Muscle of back (tissue), 13 donors: Measurements from ENCODE around the gene TP63. TPM values are rescaled to one million over a fixed set of nuclear protein-coding genes. Genes with fewer than 3 reads are reported as not detected.
"Not testable (repeated sequence)": the region's sequence is repeated elsewhere in the genome, so short reads cannot be mapped to it uniquely, and the experiment has no call there.

Source experiments
- DNase-seq, 3 donors: peaks; one replicate each; pipeline versions ENCODE4 v3.0.0 to v3.0.0-alpha.2; 2013
- long read RNA-seq, 9 donors: transcript quantifications; one replicate each; lab custom pipeline, GENCODE V29; 2026
- polyA plus RNA-seq, 10 donors: library from polyadenylated mRNA; unstranded; fragments of 120-200 nt; gene quantifications; one replicate each; pipeline ENCODE4 v1.2.1, GENCODE V29; 2013; ENCODE audit not compliant: insufficient read length in 10 of 10

Gene TP63
- polyA plus RNA-seq: 10 to 100 TPM in 9 of 10 donors, 1 to 10 TPM in 1; 7.2 to 43.6 (median 14.8) TPM
- long read RNA-seq, donor 1: 0 reads
- long read RNA-seq, donor 2: 0 reads
- long read RNA-seq, donor 3: 0 reads
- long read RNA-seq, donor 4, partial matches to known transcripts: 9 of 10 reads
- long read RNA-seq, donor 4, other reads (novel, unspliced or antisense): 0 of 10 reads
- long read RNA-seq, donor 5: 0 reads
- long read RNA-seq, donor 6: 0 reads
- long read RNA-seq, donor 7, partial matches to known transcripts: 0 of 1 reads
- long read RNA-seq, donor 7, other reads (novel, unspliced or antisense): 0 of 1 reads
- long read RNA-seq, donor 8, partial matches to known transcripts: 0 of 1 reads
- long read RNA-seq, donor 8, other reads (novel, unspliced or antisense): 0 of 1 reads
- long read RNA-seq, donor 9: 0 reads

DNA sequence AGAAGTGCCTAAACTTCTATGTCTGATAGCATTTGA, at the start of gene TP63:
Gene TP63, plus strand, starts transcription at position 17 of the 36 bp plus-strand sequence. CDS start 127 bp downstream, outside the sequence.
- DNase-seq: no peak

DNA sequence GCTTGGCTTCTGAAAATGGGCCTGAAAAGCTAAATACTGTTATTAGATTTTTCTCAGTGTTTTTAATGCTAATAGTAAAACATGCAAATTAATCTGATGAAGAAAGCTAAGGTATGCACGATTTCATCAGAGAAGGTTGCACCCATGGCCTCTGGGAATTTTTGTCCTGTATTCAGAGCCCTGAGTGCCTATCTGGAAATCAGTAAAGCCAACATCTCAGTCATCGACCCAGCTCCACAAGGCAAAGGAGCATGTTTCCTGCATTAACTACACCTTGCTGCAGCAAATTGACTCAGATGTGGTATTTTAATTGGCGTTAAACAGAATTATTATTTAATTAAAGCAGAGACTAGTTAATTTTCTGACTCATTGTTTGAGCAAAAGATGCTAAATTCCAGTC, 49.0 kb upstream of the TP63 start:
- no peak for DNase-seq

DNA sequence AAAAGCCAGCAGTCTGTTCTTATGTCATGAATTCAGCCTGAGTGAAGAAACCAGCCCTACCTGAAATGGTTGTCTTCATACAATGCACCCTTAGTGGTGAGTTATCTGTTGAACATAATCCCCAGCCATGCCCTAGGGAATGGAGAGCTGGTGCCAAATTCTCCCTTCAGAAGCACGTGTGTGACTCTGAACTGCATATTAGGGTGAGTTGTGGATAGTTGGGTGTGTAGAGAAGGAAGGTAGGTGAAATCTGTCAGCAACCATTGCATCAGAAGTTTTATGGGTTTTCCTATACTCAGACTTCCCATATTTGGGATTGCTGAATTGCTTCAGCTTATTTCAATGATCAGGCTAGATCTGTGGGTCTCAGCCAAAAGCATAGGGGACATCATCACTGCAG, 46.5 kb upstream of the TP63 start:
- DNase-seq: no peak

DNA sequence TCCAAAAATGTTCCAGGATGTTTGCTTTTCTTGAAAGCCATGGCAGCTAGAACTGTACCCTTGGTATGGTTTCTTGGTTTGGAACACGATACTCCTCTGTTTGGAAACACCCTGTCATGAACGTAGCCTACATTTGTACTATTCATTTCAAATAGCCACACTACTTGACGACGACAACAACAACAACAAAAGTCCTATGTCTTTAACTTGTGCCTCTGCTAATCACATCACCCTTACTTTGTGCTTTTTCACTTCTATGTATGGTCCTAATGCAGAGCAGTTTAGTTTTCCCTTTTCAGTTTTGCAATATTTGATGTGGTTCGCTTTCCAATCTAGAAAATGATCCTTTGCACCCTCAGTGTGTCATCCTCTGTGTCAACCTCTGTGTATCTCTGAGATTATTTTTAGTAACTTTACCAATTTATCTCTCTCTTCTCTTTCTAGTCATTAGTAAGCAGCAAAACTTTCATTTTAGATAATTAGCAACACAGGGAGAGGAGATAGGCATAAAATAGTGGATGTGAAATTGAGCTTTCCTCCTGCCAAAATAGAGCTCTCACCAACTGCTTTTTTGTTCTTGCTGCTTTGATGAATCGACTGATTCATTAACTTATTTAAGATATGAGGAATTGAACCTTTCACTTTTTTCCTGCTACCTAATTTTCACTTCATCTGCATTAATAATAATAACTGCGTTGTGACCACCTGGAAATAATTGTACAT, 44.1 kb upstream of the TP63 start:
- no peak for DNase-seq

DNA sequence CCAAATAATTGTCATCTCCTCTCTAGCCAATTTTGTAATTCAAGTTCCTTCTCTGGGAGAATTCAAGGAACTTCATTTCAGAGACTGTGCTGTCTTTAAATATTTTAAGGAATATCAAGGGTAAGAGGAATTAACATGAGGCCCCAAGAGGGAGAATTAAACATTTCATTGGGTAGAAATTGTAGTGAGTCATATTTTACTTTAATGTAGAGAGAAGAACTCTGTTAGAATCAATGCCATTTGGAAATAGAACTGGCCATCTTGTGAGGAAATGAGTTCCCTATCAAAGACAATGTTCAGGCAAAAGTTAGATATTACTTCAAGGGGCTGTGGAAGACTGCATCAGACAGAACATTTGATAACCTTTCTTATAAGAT, 43.5 kb upstream of the TP63 start:
- no peak for DNase-seq

DNA sequence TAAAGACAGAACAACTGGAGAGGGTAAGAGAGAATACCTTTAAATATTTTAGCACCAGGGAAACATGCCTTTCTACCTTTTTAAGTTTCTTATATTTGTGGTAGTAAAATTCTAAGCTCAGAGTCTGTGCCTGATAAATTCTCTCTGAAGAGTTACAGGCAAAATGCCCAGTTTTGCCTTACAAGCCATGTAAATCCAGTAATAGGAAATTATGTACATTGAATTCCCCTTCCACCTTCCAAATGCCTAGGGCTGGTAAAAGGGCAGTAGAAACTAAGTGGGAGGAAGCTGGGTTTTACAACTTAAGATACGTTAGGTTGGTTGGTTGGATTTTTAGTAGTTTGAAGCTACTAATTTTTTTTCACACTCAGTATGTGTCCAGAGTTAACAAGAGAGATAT, 43.1 kb upstream of the TP63 start:
- DNase-seq: peak in 1 of 3 donors; percentile 12

DNA sequence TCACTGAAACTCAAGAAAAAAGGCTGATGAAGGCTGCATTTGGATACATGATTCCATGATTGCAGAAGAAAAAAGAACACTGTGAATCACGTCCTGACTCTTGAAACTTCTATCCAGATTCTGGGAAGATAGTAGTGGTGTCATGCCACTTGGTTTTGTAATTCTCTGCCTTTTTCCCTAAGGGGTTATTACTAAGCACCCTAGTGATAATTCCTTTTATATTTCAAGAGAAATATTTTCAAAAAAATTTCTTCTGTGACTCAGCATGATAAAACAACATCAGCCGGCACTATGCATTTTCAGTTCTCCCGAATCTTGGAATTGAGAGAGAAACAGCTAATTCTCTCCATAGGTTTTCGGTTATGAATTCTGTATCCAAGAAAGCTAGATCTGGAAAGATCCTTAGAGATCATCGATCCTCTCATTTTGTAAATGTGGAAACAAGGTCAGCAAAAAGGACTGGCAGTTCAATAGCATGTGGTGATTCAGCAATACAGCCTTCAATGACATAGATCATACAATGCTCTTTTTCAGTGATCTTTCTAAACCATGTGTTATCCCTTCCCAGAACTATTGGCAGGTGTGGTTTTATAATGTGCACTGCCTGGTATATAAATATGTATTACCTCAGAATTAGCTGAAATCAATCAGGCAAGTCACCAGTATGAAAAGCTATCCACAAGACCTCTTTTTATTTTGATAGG, 42.6 kb upstream of the TP63 start:
- DNase-seq: peak in 1 of 3 donors; percentile 83

DNA sequence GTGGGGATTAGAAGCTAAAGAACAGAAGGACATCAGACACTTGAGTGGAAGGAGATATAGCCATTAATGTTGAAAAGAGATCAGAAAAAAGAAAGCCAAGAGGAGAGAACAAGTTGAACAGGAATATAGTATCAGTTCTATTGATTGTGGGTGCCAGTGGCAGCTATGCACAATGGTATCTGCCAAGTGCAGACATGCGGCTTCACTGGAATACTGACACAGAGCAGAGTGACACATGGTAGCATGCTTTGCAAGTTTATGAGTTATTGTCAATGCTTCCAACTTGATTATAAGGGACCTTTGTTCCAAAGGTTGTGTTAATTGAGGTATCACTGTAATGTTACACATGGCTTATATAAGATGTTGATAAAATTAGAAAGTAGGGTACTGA, 42.0 kb upstream of the TP63 start:
- DNase-seq: no peak

DNA sequence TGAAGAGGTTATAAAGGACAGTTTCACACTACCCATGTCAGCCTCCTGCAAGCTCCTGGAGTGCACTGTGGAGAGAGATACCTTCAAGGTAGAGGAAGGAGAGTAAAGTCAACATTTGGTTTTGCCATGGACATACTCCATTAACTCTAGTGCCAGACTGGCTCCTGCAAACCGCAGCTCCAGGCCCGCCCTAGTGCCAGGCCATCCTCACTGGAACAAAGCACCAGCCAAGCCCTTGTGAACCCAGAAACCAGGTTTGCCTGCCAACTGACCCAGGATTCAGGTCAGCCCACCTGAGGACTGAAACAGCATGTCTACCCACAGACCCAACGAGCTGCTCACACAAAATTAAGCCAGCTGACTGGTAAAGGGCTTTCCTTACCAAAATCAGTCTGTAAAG, 41.0 kb upstream of the TP63 start:
- DNase-seq: no peak

DNA sequence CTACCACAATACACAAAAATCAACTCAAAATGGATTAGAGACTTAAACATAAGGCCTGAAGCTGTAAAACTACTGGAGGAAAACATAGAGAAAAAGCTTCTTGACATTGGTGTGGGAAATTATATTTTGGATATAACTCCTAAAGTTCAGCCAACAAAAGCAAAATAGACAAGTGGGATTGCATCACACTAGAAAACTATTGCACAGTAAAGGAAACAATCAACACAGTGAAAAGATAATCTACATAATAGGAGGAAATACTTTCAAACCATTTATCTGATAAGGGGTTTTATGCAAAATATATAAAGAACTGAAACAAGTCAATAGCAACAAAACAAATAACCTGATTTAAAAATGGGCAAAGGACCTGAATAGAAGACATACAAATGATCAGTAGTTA, 37.6 kb upstream of the TP63 start:
- no peak for DNase-seq

DNA sequence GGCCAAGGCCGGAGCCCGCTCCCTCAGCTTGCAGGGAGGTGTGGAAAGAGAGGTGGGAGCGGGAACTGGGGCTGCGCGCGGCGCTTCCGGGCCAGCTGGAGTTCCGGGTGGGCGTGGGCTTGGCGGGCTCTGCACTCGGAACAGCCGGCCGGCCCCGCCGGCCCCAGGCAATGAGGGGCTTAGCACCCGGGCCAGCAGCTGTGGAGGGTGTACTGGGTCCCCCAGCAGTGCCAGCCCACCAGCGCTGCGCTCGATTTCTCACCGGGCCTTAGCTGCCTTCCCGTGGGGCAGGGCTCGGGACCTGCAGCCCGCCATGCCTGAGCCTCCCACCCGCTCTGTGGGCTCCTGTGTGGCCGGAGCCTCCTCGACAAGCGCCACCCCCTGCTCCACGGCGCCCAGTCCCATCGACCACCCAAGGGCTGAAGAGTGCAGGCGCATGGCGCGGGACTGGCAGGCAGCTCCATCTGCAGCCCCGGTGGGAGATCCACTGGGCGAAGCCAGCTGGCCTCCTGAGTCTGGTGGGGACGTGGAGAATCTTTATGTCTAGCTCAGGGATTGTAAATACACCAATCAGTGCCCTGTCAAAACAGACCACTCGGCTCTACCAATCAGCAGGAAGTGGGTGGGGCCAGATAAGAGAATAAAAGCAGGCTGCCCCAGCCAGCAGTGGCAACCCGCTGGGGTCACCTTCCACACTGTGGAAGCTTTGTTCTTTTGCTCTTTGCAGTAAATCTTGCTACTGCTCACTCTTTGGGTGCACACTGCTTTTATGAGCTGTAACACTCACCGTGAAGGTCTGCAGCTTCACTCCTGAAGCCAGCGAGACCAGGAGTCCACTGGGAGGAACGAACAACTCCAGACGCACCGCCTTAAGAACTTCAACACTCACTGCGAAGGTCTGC, 34.9 kb upstream of the TP63 start:
- not testable (repeated sequence) for DNase-seq

DNA sequence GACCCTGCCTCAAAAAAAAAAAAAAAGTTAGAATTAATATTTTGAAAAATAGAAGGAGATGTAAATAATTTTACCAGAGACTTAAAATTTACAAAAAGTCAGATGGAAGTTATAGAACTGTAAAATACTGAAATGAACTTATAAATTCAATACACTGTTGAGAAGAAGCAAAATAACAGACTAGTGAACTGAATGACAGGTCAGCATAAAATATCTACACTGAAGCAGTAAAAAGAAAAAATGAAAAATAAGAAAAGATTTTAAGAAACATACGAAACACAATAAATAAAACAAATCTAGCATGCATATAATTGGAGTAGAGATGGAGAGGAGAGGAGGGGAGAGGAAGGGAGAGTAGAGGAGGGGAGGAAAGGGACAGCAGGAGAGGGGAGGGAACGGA, 33.3 kb upstream of the TP63 start:
- DNase-seq: no peak

DNA sequence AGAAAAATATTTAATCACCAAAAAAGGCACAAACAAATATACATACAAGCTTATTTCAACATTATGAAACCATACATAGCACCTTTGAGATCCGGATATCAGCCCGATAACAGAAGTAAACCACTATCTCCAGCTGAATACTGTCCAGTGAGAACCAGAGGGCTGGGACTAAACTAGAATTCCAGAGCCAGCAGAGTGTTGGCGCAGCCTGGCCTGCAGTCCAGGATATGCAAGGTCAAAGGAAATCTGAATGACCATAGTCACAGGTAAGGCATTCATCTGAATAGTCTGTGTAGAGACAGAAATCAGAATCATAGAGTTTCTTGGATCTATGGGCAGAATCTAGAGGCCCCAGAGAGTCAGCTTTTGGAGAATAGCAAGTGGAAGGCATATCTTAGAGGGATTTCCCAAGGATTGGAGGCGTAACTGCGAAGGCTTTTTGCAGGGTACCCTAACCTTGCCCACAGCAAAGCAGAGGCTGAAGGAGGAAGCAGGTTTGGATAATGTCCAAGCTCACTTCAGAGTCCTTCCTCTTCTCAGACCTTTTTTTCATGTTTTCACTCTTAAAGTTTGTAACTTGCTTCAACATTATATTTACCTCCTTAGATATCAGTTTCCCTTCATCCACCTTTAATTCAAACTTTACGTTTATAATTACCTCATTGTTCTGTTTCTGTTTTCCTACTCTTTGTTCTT, 32.5 kb upstream of the TP63 start:
- DNase-seq: no peak

DNA sequence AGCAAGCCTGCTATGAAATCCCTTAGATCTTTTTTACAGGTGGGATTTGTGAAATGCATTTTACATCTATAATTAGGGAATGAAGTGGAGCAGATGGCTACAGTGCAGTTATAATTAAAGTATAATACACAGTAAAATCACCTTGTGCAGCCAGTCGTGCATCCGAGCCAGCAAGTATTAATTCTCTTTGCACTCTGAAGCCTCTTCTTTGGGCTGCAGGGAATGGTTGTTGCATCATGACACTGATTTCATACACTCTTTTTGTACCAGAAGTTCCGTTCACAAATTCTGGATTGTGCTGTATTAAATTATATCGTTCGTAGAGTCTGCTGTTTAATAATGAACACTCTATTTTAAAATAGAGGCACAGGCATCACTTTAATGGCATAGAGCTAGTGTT, 28.7 kb upstream of the TP63 start:
- no peak for DNase-seq

DNA sequence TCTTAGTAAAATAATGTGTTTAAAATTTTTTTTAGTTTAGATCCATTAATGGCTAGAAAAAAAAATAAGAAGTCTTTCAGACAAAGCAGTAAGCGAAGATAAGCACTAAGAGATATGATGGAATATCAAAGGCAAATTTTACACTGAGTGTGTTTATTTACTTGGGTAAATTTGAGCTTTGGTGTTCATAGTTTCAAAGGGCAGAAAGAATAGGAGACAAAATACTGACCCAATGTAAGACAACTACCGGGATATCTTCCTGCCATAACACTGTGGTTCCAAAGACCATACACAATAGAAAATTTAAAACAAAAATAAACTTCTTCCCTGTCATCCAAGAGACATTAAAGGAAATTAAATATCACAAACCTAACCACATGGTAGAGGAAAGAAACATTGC, 25.5 kb upstream of the TP63 start:
- no peak for DNase-seq

DNA sequence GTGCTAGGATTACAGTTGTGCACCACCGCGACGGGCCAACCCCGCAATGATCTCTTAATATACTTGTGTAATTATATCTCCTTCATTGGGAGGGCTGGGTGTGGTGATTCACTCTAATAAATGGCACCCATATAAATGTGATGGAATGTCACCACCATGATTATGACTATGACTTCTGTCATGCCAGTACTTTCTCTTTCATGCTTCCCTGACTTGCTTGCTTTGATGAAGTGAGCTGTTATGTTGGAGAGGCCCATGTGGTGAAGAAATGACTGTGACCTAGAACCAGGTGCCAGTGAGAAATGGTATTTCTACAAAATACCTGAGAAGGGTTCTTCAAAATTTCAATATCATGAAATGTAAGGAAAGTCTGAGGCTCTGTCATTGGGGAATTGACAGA, 24.4 kb upstream of the TP63 start:
- DNase-seq: no peak

DNA sequence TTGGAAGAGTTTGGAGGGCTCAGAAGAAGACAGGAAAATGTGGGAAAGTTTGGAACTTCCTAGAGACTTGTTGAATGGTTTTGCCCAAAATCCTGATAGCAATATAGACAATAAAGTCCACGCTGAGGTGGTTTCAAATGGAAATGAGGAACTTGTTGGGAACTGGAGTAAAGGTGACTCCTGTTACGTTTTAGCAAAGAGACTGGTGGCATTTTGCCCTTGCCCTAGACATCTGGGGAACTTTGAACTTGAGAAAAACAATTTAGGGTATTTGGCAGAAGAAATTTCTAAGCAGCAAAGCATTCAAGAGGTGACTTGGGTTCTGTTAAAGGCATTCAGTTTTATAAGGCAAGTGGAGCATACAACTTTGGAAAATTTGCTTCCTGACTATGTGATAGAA, 18.5 kb upstream of the TP63 start:
- not testable (repeated sequence) for DNase-seq

DNA sequence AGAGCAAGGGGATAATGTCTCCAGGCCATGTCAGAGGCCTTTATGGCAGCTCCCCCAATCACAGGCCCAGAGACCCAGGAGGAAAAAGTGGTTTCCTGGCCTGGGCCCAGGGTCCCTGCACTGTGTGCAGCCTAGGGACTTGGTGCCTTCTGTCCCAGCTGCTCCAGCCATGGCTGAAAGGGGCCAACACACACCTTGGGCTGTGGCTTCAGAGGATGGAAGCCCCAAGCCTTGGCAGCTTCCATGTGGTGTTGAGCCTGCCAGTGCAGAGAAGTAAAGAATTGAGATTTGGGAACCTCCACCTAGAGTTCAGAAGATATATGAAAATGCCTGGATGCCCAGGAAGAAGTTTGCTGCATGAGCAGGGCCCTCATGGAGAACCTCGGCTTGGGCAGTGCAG, 18.1 kb upstream of the TP63 start:
- DNase-seq: no peak

DNA sequence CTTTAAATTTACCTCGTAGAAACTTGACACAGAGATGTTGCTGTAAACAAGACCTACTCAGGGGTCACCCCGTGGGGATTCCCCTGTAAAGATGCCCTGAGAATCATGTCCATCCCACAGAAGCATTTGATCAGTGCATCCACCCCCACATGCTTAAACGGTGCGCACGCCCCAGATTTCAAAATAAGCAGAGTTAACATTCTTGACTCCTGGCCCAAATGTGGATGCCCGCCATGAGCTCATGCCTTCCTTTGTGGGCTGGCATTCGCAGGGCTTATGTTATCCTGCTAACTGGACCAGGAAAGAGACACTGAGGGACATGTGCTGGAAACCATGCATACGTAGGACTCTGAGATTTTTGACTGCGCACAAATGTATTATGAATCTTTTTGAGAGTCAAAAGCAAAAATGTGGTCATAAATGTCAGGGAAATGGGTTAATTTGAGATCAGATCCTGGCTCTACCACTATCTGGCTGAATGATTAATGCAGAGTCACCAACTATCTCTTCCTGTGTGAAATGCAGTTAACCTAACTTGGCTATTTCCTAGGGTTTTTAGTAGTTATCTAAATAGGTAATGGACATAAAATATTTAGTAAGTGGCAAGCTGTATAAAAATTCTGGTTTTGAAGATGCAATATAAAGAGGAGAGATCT, 9.1 kb upstream of the TP63 start:
- DNase-seq: no peak

DNA sequence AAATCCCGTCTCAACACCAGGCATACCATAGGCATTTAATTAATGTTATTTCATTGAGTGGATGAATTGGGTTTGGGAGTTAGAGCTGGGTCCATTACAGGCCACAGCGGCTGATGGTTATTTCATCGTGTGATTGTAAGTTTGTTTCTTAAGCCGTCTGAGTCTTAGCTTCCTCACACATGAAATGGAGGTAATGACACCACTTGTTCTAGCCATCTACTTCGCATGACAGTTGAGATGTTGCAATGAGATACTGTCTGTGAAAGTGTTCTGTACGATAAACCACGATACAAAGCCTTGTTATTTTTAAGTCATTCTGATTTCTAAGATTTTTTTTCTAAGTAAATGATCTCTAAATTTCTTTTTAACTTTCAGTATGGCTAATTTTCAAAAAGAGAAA, 8.6 kb upstream of the TP63 start:
- no peak for DNase-seq

DNA sequence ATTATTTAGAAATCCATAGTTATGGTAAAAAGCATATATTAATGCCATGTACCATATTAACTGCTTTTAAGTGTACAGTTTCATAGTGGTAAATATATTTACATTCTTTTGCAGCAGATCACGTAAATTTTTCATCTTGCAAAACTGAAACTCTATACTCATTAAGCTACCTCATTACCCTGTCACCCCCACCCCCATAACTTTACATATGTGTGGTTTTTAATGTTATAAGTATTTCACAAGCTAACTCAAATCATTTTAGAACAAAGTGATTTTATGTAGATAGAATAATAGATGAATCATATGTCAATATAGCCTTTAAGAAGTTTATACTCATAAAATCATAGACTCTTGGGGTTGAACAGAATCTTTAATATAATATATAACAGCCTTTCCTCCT, 7.1 kb upstream of the TP63 start:
- no peak for DNase-seq
